ENCODE measurements around the gene RABL6.
A peak's percentile ranks its signal among the peaks of the same experiment; 100 is the strongest.

RABL6 gene

DNA sequence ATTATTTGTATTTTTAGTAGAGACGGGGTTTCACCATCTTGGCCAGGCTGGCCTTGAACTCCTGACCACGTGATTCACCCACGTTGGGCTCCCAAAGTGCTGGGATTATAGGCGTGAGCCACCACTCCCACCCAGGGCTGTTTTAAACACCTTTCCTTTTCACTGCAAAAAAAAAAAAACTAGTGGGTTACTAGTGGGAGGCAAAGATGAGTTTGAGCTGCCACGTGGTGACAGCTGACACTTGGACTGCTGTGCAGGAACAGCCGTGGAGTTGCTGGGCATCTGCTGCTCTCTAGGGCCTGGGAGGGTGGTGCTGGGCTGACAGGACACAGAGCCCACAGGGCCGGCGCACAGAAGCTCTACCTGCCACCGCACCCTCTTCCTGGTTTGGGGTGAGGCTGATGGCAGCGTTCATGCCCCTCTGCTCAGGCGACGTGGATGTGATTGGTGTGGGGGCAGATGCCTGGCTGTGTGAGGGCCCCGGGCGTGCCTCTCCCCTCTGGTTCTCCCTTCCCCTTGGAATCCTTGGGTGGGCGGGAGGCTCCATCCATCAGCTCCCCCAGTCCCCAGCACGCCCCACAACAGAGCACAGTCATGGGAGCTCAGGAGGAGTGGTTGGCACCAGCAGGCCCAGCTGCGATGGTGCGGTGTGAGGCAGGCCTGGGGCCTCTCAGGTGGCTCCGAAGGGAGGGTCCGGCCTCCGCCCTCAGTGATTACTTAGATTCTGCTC lies 16.9 kb downstream of the RABL6 start:
- no peak overlapping the region for H3K27ac Mint-ChIP-seq
- peaks cover 28% of the 10 kb centered on the region for H3K36me3 Mint-ChIP-seq (ENCODE audit: insufficient read depth)
- peaks cover 3 to 5% of the 10 kb centered on the region in 2 donors for H3K4me1 Mint-ChIP-seq (ENCODE audit: low read depth in 2 of 2)
- no peak overlapping the region for H3K4me3 Mint-ChIP-seq
- no peaks in the 10 kb centered on the region for H3K27me3 Mint-ChIP-seq
- DNase-seq, result no peak
- no peaks in the 10 kb centered on the region for H3K9me3 Mint-ChIP-seq
- ATAC-seq (replicated peaks), result no peak

DNA sequence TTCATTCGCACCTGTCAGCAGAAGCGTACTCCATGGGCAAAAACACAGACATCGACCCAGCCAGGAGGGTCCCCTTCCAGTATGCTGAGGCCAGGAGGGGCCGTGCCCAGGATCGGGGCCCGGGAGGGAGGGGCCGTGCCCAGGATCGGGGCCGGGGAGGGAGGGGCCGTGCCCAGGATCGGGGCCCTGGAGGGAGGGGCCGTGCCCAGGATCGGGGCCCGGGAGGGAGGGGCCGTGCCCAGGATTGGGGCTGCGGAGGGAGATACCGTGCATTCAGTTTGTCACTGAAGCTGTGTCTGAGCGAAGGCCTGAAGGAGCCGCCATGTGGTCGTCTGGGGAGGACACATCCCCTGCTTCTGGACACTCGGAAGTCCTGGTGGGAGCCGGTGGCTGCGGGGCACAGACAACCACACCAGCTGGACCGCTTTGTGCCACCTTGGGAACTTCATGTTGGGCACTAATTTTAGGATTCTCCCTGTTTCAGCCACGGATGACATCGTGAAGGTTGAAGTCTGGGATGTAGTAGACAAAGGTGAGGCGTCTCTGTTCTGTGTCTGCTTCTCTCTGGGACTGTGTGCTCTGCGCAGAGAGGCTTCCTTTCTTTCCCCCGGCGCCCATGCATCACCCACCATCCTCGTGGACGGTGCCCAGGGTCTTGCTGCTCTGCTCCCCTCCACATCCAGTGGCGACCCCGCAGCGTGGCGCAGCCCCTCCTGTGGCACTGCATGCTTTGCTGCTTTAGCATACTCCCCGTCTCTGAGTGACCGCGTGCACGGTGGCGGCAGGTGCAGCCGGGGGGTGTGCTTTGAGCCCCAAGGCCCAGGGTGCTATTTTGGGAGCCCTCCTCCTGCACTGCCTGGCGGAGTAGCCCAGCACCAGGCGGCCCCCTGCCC lies 17.8 kb downstream of the RABL6 start:
- Mint-ChIP-seq H3K27me3 (no peaks in the 10 kb centered on the region), H3K4me3 (no peak overlapping the region), H3K9me3 (no peaks in the 10 kb centered on the region), H3K27ac (no peak overlapping the region), H3K4me1 (ENCODE audit: low read depth in 2 of 2) (peaks cover 3 to 5% of the 10 kb centered on the region in 2 donors), H3K36me3 (ENCODE audit: insufficient read depth) (peaks cover 35% of the 10 kb centered on the region)
- no peak for DNase-seq
- no peak for ATAC-seq (replicated peaks)

DNA sequence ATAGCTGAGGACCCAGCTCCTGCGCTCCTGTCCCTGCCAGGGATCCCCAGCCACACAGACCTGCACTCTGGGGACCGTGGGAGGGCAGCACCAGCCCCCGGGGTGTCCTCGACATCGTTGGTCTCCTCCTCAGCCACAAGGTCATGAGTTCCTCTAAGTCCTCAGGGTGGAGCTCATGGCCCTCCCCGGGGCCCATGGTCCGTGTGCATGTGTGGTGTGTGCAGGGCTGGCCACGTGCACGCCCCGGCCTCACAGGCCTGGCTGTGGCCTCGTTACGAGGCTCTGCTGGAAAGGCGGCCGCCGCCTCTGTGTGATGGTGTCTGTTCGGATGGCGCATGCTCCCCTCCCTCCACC lies 18.4 kb downstream of the RABL6 start:
- DNase-seq (no peak), ATAC-seq (replicated peaks) (no peak)
- no peak overlapping the region for H3K4me3 Mint-ChIP-seq
- peaks cover 37% of the 10 kb centered on the region for H3K36me3 Mint-ChIP-seq (ENCODE audit: insufficient read depth)
- no peaks in the 10 kb centered on the region for H3K27me3 Mint-ChIP-seq
- H3K9me3 Mint-ChIP-seq, result no peaks in the 10 kb centered on the region
- H3K27ac Mint-ChIP-seq, result no peak overlapping the region
- H3K4me1 Mint-ChIP-seq (ENCODE audit: low read depth in 2 of 2), result peaks cover under 1% of the 10 kb centered on the region in 2 donors

DNA sequence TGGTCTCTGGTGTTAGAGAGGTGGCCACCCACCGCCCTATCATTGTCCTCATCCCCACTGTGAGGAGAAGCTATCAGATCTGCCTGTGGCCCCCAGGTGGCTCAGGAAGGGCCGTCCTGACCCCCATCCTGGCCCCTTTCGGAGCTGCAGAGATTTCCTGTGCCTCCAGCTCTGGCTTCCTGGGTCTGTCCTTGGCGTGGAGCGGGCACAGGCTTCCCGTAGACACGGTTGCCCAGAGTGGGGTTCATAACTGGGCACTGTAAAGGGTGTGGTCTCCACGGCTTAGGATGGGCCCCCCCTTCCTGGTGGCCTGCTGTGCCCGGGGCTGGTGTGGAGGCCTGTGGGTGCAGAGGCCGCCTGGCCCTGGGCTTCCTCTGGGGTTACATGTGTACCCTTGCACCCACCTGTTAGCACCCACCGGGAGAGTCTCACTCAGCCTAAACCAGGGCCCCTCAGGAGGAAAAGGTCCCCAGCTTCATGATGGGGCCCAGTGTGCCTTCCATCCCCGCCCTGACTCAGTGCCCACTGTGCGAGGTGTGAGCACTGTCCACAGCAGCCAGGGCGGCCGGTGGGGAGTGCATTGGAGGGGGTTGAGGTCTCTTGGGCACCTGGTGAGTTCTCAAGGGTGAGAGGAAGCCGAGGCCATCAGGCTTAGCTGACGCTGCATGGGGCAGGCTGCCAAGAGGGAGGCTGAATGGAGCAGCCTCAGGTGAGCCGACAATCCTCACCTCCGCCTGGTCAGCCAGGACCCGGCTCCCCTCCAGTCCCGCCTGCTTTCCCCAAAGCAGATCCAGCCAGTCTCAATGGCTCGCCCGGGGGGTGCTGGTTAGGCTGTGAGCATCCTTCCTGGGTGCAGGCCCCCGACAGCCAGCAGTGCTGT lies 19.2 kb downstream of the RABL6 start:
- ATAC-seq (replicated peaks) (no peak), DNase-seq (no peak)
- Mint-ChIP-seq H3K36me3 (ENCODE audit: insufficient read depth) (peaks cover 40% of the 10 kb centered on the region), H3K27ac (no peak overlapping the region), H3K9me3 (no peaks in the 10 kb centered on the region), H3K4me1 (ENCODE audit: low read depth in 2 of 2) (no peaks in the 10 kb centered on the region), H3K27me3 (no peaks in the 10 kb centered on the region), H3K4me3 (no peak overlapping the region)

DNA sequence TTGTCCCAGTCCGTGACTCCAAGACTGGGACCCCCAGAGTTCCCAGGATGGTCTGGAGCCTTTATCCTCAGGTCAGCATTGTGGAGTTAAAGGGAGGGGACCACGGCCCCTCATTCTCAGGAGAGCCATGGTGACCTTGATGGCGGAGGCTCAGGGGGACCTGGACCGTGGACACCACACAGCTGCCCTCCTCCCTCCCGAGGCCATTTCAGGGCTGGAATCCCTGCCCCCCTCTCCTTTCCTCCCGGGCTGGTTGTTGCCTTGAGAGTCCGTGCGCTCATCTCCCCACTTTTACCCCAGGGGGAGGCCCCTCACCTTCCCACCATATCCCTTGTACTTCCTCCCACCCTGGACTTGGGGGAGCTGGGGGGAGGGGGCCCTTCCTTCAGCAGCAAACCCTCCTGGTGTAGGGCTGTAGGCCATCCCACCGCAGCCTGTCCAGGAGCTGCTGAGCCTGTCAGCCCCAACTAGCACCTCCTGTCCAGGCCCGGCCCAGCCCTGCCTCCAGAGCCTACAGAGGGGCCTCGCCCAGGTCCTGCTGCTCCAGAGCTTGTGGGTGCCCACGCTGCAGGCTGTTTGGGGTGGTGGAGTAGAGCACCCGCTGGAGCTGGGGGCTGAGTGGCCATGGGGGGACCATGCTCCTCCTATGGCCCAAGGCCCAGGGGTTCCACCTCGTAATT lies 20.2 kb downstream of the RABL6 start:
- Mint-ChIP-seq H3K27ac (peak overlapping the region in 1 of 2 donors; percentile 71), H3K36me3 (ENCODE audit: insufficient read depth) (peaks cover 37% of the 10 kb centered on the region), H3K9me3 (no peaks in the 10 kb centered on the region), H3K4me3 (no peak overlapping the region), H3K4me1 (ENCODE audit: low read depth in 2 of 2) (no peaks in the 10 kb centered on the region), H3K27me3 (no peaks in the 10 kb centered on the region)
- ATAC-seq (replicated peaks) (no peak), DNase-seq (no peak)

DNA sequence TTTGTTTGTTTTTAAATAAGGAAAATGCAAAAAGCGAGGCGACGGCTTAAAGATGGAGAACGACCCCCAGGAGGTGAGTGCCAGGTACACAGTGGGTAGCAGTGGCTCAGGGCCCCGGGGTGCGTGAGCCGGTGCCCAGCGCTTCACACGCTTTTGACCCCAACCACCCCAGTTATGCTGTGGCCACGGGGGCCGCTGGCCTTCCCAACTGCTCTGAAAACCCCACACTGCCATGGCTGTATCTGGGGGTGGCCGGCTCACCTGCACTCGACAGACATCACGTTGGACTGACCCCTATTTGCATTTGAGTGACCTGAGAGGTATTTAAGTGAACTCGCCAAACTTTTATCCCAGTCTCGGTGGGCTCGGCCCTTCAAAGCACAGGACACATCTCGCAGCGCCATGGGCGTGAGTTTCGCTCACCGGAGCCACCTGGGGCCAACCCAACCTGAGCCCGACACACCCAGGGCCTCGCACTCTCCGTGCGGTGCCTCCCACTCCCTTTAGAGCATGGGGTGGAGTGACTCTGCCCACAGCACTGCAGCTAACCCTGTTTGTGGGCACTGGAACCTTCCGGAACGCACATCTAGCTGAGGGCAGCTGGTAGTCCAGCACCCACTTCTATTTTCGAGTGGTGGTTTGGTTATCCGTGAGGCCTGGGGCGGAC lies 20.9 kb downstream of the RABL6 start:
- ATAC-seq (replicated peaks) (no peak), DNase-seq (no peak)
- Mint-ChIP-seq H3K9me3 (no peaks in the 10 kb centered on the region), H3K4me3 (no peak overlapping the region), H3K27ac (peak overlapping the region in 1 of 2 donors; percentile 71), H3K27me3 (no peaks in the 10 kb centered on the region), H3K36me3 (ENCODE audit: insufficient read depth) (peaks cover 32% of the 10 kb centered on the region), H3K4me1 (ENCODE audit: low read depth in 2 of 2) (no peaks in the 10 kb centered on the region)

DNA sequence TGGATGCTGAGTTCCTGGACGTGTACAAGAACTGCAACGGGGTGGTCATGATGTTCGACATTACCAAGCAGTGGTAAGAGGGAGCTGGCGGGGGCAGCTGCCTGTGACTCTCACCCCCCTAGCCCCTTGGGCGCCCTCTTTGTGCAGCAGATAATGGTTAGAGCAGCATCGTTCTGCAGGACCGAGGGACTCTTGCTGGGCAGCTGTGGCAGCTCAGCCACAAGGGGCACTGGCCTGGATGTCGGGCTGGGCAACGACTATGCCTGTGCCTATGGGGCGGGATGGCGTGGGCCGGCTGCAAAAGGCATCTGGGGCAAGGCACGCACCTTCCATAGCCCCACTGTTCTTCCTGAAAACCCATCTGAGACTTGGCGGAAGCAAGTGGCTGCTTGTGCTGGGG lies 21.7 kb downstream of the RABL6 start:
- no peak for DNase-seq
- no peak overlapping the region for H3K27ac Mint-ChIP-seq

DNA sequence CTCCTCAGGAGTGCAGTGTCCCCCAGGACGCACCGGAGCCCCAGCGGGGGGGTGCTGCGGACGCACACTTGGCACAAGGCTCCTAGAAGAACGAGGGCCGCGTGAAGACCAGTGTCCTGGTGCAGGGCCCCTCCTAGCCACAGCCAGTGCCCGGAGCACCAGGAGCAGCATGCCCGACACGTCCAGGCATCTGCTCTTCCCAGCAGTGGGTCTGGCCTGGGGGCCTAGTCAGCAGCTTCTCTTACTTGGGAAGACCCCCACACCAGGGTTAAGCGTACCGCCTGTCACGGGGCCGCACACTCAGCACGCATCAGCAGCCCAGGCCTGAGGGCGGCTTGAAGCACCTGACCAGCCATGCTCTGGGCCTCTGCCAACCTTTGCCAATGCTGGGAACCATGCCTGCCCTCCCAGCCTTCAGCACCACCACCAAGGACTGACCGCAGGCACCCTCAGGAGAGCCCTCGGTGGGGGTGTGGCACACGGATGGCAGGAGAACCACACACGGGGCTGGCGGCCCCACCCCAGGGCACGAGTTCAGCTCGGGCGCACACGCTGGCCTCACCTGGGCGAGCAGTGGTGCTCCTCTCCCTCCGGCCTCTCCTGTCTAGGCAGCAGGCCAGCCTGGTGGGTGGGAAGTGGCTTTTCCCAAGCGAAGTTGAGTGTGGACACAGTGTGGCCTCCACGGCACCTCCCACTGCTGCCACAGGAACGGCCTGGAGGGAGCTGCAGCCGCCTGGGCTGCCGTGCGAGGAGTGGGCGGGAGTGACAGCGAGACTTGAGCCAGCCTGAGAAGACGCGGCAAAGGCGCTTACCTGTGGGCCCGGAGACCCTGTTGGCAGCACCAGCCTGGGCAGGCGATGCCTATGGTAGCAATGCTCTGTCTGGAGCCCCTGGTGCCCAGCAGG lies 22.5 kb downstream of the RABL6 start:
- no peaks in the 10 kb centered on the region for H3K4me1 Mint-ChIP-seq (ENCODE audit: low read depth in 2 of 2)
- H3K36me3 Mint-ChIP-seq (ENCODE audit: insufficient read depth), result peaks cover 29% of the 10 kb centered on the region
- H3K27ac Mint-ChIP-seq, result no peak overlapping the region
- no peaks in the 10 kb centered on the region for H3K27me3 Mint-ChIP-seq
- no peak for ATAC-seq (replicated peaks)
- DNase-seq, result no peak
- H3K4me3 Mint-ChIP-seq, result no peak overlapping the region
- H3K9me3 Mint-ChIP-seq, result no peaks in the 10 kb centered on the region

More for the DNA sequence above, 21.7 kb downstream of the RABL6 start:
- no peaks in the 10 kb centered on the region for H3K9me3 Mint-ChIP-seq
- peaks cover 24% of the 10 kb centered on the region for H3K36me3 Mint-ChIP-seq (ENCODE audit: insufficient read depth)
- H3K4me3 Mint-ChIP-seq, result no peak overlapping the region
- ATAC-seq (replicated peaks), result no peak
- no peaks in the 10 kb centered on the region for H3K27me3 Mint-ChIP-seq
- no peaks in the 10 kb centered on the region for H3K4me1 Mint-ChIP-seq (ENCODE audit: low read depth in 2 of 2)

DNA sequence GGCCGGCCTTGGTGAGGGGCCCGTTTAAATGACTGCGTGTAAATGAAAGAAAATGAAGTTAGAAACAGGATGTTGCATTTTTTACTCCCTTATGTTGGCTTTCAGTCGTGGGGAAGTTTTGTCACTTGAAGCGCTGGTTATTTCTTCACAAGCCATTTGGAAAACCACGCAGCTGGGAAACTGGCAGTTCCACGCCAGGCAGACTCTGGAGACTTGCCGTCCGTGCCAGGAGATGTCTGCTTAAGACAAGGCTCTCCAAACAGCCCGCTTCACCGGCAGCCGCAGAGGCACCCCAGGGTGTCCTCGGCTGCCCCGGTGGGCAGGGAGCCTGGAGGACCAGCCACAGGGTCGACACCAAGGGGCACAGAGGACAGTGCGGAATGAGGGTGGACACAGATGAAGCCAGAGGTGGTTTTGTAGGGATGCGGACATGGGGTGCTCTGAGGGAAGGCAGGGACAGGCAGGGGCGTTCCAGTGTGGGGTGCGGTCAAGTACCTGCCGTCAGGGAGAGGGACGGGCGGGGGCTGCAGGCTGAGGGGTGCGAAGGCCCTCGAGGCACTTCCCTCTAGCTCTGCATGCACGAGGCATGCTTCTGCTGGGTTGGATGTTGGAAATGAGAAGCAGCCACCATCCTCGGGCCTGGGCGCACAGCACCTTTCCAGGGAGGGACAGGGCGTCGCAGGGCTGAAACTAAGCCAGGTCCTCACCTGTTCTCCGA lies 23.4 kb downstream of the RABL6 start:
- DNase-seq, result no peak
- Mint-ChIP-seq H3K4me1 (ENCODE audit: low read depth in 2 of 2) (no peaks in the 10 kb centered on the region), H3K27me3 (no peaks in the 10 kb centered on the region), H3K9me3 (no peaks in the 10 kb centered on the region), H3K27ac (no peak overlapping the region), H3K4me3 (no peak overlapping the region), H3K36me3 (ENCODE audit: insufficient read depth) (peaks cover 26% of the 10 kb centered on the region)
- no peak for ATAC-seq (replicated peaks)

DNA sequence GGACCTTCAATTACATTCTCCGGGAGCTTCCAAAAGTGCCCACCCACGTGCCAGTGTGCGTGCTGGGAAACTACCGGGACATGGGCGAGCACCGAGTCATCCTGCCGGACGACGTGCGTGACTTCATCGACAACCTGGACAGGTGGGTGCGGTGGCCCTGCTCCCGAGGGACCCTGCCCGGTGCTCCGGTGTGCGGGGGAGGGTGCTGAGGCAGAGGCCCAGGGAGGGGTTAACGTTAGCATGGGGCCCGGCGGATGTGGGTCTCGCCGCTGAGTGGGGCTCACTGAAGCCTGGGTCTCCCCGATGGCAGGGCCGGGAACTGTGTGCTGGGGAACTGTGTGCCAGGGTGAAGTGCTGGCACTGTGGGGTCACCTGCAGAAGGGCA lies 24.0 kb downstream of the RABL6 start:
- Mint-ChIP-seq H3K9me3 (no peaks in the 10 kb centered on the region), H3K36me3 (ENCODE audit: insufficient read depth) (peaks cover 25% of the 10 kb centered on the region), H3K4me1 (ENCODE audit: low read depth in 2 of 2) (no peaks in the 10 kb centered on the region), H3K27ac (no peak overlapping the region), H3K27me3 (no peaks in the 10 kb centered on the region), H3K4me3 (no peak overlapping the region)
- no peak for DNase-seq
- no peak for ATAC-seq (replicated peaks)

DNA sequence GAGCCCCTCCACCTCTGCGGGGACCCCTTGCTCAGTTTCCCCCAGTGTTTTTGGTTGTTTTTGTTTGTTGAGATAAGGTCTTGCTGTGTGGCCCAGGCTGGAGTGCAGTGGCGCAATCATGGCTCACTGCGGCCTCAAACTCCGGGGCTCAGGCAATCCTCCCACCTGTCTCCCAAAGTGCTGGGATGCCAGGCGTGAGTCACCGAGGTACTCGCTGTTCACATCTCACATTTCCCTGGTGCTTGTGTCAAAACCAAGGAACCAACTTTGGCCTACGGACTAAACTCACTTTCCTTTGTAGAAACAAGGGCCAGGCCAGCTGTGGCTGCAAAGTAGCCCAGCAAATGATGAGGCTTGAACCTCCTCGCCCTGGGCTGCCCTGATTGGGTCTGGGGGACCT lies 24.8 kb downstream of the RABL6 start:
- Mint-ChIP-seq H3K36me3 (ENCODE audit: insufficient read depth) (peaks cover 24% of the 10 kb centered on the region), H3K9me3 (no peaks in the 10 kb centered on the region), H3K27me3 (no peaks in the 10 kb centered on the region)

More for the DNA sequence above, 24.8 kb downstream of the RABL6 start:
- ATAC-seq (replicated peaks) (no peak), DNase-seq (no peak)
- H3K4me3 Mint-ChIP-seq, result no peak overlapping the region
- H3K27ac Mint-ChIP-seq, result no peak overlapping the region
- no peaks in the 10 kb centered on the region for H3K4me1 Mint-ChIP-seq (ENCODE audit: low read depth in 2 of 2)

Data from effector memory CD8-positive, alpha-beta T cell (primary cell).